CD4-positive, alpha-beta T cell treated with Interleukin-4 for 1 hour (primary cell): ENCODE data around the gene CLEC16A.

Experiments used
- DNase-seq, 2 donors: peaks; one replicate each; pipeline ENCODE4 v3.0.0-alpha.2; 2020 to 2022

CLEC16A gene

GRCh38 chr16:11145173-11145818, 200.9 kb downstream of the CLEC16A start:
- no peak for DNase-seq

GRCh38 chr16:11145819-11146211, 201.5 kb downstream of the CLEC16A start:
- no peak for DNase-seq

GRCh38 chr16:11147033-11147753, 202.8 kb downstream of the CLEC16A start:
- no peak for DNase-seq

GRCh38 chr16:11147754-11148444, 203.5 kb downstream of the CLEC16A start:
- no peak for DNase-seq

- no peak for DNase-seq
Measured at GRCh38 chr16:11149011-11149616, 204.8 kb downstream of the CLEC16A start.

- DNase-seq, result no peak
Measured at GRCh38 chr16:11150190-11150589, 205.8 kb downstream of the CLEC16A start.

- no peak for DNase-seq
Measured at GRCh38 chr16:11151156-11151884, 207.0 kb downstream of the CLEC16A start.

- no peak for DNase-seq
Measured at GRCh38 chr16:11151885-11152629, 207.7 kb downstream of the CLEC16A start.

GRCh38 chr16:11152677-11153331, 208.4 kb downstream of the CLEC16A start:
- DNase-seq, result peak in 1 of 2 donors; percentile 29

GRCh38 chr16:11155284-11155806, 211.0 kb downstream of the CLEC16A start:
- DNase-seq, result no peak

- DNase-seq, result no peak
Measured at GRCh38 chr16:11156401-11156800, 212.0 kb downstream of the CLEC16A start.

- no peak for DNase-seq
Measured at GRCh38 chr16:11157143-11157542, 212.8 kb downstream of the CLEC16A start.

GRCh38 chr16:11158018-11158417, 213.7 kb downstream of the CLEC16A start:
- DNase-seq, result no peak

- no peak for DNase-seq
Measured at GRCh38 chr16:11159282-11159681, 214.9 kb downstream of the CLEC16A start.

GRCh38 chr16:11160676-11161115, 216.3 kb downstream of the CLEC16A start:
- DNase-seq, result no peak

- DNase-seq, result no peak
Measured at GRCh38 chr16:11161439-11161838, 217.1 kb downstream of the CLEC16A start.

GRCh38 chr16:11161974-11162373, 217.6 kb downstream of the CLEC16A start:
- DNase-seq, result no peak

GRCh38 chr16:11162586-11163268, 218.4 kb downstream of the CLEC16A start:
- DNase-seq, result no peak

- DNase-seq, result no peak
Measured at GRCh38 chr16:11163761-11164261, 219.4 kb downstream of the CLEC16A start.
